ENCODE results near the gene RNF214. TPM values are rescaled to one million over a fixed set of nuclear protein-coding genes. Genes with fewer than 3 reads are reported as not detected.

RNF214 gene
- total and polyA plus RNA-seq, 8 donors, result 21.5 to 37.1 (median 30.9) TPM

GRCh38 chr11:117223741-117224689 lies 8.5 kb upstream of the RNF214 start:
- DNase-seq, result no peak
- TF ChIP-seq, protein P1, sequence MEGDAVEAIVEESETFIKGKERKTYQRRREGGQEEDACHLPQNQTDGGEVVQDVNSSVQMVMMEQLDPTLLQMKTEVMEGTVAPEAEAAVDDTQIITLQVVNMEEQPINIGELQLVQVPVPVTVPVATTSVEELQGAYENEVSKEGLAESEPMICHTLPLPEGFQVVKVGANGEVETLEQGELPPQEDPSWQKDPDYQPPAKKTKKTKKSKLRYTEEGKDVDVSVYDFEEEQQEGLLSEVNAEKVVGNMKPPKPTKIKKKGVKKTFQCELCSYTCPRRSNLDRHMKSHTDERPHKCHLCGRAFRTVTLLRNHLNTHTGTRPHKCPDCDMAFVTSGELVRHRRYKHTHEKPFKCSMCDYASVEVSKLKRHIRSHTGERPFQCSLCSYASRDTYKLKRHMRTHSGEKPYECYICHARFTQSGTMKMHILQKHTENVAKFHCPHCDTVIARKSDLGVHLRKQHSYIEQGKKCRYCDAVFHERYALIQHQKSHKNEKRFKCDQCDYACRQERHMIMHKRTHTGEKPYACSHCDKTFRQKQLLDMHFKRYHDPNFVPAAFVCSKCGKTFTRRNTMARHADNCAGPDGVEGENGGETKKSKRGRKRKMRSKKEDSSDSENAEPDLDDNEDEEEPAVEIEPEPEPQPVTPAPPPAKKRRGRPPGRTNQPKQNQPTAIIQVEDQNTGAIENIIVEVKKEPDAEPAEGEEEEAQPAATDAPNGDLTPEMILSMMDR (IDR thresholded peaks at IDR 0.05), result no peak
- Histone ChIP-seq H3K9me3 (no peaks in the 10 kb centered on the region), H3K36me3 (peaks cover 0 to 94% of the 10 kb centered on the region in 2 donors), H3K27me3 (no peaks in the 10 kb centered on the region), H3K27ac (no peak overlapping the region), H3K4me3 (no peak overlapping the region), H3K4me1 (peaks cover 12 to 20% of the 10 kb centered on the region in 2 donors)
- intact Hi-C loops (cut with DNase I), result no loop called here
- no peak for ATAC-seq

- H3K27ac ChIP-seq, result no peak overlapping the region
- TF ChIP-seq, protein P1 (IDR thresholded peaks at IDR 0.05), result no peak
- no peak overlapping the region for H3K4me3 ChIP-seq
- ATAC-seq, result no peak
- H3K4me1 ChIP-seq, result peaks cover 16 to 29% of the 10 kb centered on the region in 2 donors
- intact Hi-C loops (cut with DNase I), result no loop called here
- no peaks in the 10 kb centered on the region for H3K9me3 ChIP-seq
- H3K27me3 ChIP-seq, result no peaks in the 10 kb centered on the region
- H3K36me3 ChIP-seq, result peaks cover 0 to 90% of the 10 kb centered on the region in 2 donors
- no peak for DNase-seq
Measured at GRCh38 chr11:117225553-117226170, 6.8 kb upstream of the RNF214 start.

DNA sequence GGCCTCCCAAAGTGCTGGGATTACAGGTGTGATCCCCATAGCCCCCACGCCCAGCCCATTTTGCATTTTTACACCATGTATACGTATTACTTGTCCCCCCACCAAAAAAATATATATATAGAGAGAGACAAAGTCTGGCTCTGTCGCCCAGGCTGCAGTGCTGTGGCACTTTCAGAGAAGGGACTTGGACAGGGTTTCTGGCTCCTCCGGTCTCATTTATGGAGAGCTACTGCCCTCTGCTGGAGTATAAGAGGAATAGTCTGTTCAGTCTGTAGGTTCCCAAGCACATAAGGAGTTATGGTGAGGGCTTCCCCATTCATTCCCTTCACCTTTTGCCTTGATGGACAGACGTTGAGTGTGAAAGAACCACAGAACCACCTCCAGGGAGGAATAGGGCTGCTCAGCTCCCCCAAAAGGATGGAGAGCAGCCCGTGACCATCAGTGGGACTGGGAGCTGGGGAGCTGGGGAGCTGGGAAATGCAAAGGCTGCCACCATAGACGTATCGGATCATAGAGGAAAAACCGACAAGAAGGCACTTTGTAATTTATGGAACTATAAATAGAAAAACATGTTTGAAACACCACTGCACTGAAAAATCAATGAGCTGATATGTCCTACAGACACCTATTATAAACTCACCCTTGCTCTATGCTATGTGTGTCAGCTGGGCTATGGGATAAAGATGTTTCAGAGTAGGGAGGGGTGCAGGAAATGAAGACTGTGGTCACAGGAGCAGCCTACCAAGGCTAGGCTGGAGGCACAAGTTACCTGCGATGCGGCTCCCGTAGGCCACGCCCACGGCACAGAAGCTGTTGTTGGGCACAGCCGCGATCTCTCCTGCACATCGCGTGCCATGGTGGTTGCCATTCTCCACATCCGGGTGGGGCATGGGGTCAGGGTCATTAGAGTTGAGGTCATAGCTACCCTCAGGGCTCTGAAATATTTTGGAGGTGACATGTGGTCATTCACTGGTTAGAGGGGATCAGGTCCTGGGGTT lies 5.8 kb upstream of the RNF214 start:
- TF ChIP-seq, protein P1 (IDR thresholded peaks at IDR 0.05), result peak; percentile 68 to 86
- H3K27me3 ChIP-seq, result no peaks in the 10 kb centered on the region
- no peak overlapping the region for H3K4me3 ChIP-seq
- DNase-seq (peak in 2 of 4 donors; percentile 69 to 87), ATAC-seq (peak; percentile 91)
- H3K27ac ChIP-seq, result no peak overlapping the region
- H3K36me3 ChIP-seq, result peaks cover 0 to 79% of the 10 kb centered on the region in 2 donors
- intact Hi-C loops (cut with DNase I), result no loop called here
- peaks cover 10 to 33% of the 10 kb centered on the region in 2 donors for H3K4me1 ChIP-seq
- H3K9me3 ChIP-seq, result no peaks in the 10 kb centered on the region

DNA sequence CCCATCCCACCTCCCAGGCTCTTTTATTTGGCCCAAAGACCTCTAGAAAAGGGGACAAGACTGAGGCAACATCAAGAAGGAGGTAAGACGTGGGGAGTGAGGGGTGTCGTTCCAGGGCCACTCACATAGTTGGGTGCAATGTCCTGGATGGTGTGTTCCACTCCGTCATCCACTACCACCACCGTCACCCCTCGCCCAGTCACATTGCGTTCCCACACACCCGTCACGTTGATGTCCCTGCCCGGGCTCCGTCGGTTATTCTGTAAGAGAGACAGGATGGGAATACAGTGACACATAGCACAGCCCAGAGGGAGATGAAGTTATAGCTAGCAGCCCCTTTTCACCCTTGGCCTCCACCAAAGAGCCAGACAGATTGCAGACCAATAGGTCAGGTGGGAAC lies 4.4 kb upstream of the RNF214 start:
- TF ChIP-seq, protein P1 (IDR thresholded peaks at IDR 0.05), result no peak
- Histone ChIP-seq H3K27ac (no peak overlapping the region), H3K9me3 (no peaks in the 10 kb centered on the region), H3K4me1 (peaks cover 4 to 28% of the 10 kb centered on the region in 2 donors), H3K4me3 (no peak overlapping the region), H3K27me3 (no peaks in the 10 kb centered on the region), H3K36me3 (peaks cover 0 to 65% of the 10 kb centered on the region in 2 donors)
- intact Hi-C loops (cut with DNase I), result no loop called here
- no peak for DNase-seq
- no peak for ATAC-seq

All from left lung (tissue), 10 donors.